A549 (cell line): ENCODE measurements around the gene TNFSF11.

ENCODE experiments used
- BHLHE40 ChIP-seq: IDR thresholded peaks from 2 replicates; pipeline ENCODE4 v1.6.1; 2012; ENCODE audit warnings: low read depth, low read length, inconsistent platforms
- MAX ChIP-seq: IDR thresholded peaks from 2 replicates; pipeline ENCODE4 v1.6.1; 2012
- MAZ ChIP-seq: fragments of 150-350 bp; IDR thresholded peaks from 2 replicates; pipeline ENCODE4 v1.6.1; 2014; ENCODE audit warnings: antibody characterized with exemption, low read depth, low read length, borderline replicate concordance
- NPAS2 ChIP-seq: fragments of 250-450 bp; sonication (Bioruptor Pico); IDR thresholded peaks from 2 replicates; pipeline ENCODE4 v1.8.0; 2022; ENCODE audit warnings: mild to moderate bottlenecking, moderate library complexity, borderline replicate concordance
- POLR2A ChIP-seq: IDR thresholded peaks from 2 replicates; pipeline ENCODE4 v1.6.1; 2012; ENCODE audit warnings: mild to moderate bottlenecking, low read length
- REST ChIP-seq: fragments of 200-600 bp; sonication (generic); IDR thresholded peaks from 2 replicates; pipeline ENCODE4 v1.6.1; 2016; ENCODE audit warnings: antibody characterized with exemption, mild to moderate bottlenecking, moderate library complexity
- SMC3 ChIP-seq: fragments of >200 bp; sonication (Bioruptor Twin); formaldehyde crosslinking; IDR thresholded peaks from 3 replicates; pipeline ENCODE4 v1.6.1; 2018; ENCODE audit warnings: inconsistent platforms
- TFCP2L1 ChIP-seq: fragments of 250-450 bp; sonication (Bioruptor Pico); IDR thresholded peaks from 2 replicates; pipeline ENCODE4 v1.5.0; 2021; ENCODE audit warnings: mild to moderate bottlenecking
- TF ChIP-seq, protein P1 (sequence below): fragments of >200 bp; sonication (Bioruptor Twin); formaldehyde crosslinking; IDR thresholded peaks from 3 replicates; pipeline ENCODE4 v1.5.1; 2016
- TF ChIP-seq, protein P2 (sequence below): IDR thresholded peaks from 2 replicates; pipeline ENCODE4 v1.6.1; 2012; ENCODE audit warnings: low read depth, borderline replicate concordance

DNA sequence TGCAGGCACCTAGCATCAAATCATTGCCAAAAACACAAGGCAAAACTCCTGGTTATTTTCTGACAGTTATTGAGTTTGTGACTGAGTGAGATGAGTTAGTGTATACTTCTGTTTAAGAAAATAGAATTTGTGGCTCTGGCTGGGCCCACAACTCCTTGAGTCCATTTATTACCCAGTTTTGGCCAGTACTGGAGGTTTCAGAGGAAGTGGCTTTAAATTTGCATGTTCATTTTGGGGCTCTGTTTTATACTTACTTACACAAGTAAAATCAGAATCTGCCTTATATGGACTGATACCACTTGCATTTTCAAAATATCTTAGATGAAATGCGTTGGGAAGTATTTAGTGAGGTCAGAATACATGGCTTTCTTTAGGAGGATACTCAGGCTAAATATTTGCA lies 29.0 kb downstream of the TNFSF11 start:
- TF ChIP-seq, protein P1, sequence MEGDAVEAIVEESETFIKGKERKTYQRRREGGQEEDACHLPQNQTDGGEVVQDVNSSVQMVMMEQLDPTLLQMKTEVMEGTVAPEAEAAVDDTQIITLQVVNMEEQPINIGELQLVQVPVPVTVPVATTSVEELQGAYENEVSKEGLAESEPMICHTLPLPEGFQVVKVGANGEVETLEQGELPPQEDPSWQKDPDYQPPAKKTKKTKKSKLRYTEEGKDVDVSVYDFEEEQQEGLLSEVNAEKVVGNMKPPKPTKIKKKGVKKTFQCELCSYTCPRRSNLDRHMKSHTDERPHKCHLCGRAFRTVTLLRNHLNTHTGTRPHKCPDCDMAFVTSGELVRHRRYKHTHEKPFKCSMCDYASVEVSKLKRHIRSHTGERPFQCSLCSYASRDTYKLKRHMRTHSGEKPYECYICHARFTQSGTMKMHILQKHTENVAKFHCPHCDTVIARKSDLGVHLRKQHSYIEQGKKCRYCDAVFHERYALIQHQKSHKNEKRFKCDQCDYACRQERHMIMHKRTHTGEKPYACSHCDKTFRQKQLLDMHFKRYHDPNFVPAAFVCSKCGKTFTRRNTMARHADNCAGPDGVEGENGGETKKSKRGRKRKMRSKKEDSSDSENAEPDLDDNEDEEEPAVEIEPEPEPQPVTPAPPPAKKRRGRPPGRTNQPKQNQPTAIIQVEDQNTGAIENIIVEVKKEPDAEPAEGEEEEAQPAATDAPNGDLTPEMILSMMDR = no peak
- TF ChIP-seq TFCP2L1 (no peak), NPAS2 (CRISPR knock-in tag) (no peak), POLR2A (no peak), MAZ (no peak), MAX (no peak), BHLHE40 (no peak), REST (no peak), SMC3 (no peak)
- TF ChIP-seq, protein P2, sequence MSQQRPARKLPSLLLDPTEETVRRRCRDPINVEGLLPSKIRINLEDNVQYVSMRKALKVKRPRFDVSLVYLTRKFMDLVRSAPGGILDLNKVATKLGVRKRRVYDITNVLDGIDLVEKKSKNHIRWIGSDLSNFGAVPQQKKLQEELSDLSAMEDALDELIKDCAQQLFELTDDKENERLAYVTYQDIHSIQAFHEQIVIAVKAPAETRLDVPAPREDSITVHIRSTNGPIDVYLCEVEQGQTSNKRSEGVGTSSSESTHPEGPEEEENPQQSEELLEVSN = no peak
